ENCODE results near the gene SMCO2. TPM values are rescaled to one million over a fixed set of nuclear protein-coding genes. Genes with fewer than 3 reads are reported as not detected.

The SMCO2 gene
- total RNA-seq, 1 donor from 2014 or later, result not detected

- TF ChIP-seq, protein P1, sequence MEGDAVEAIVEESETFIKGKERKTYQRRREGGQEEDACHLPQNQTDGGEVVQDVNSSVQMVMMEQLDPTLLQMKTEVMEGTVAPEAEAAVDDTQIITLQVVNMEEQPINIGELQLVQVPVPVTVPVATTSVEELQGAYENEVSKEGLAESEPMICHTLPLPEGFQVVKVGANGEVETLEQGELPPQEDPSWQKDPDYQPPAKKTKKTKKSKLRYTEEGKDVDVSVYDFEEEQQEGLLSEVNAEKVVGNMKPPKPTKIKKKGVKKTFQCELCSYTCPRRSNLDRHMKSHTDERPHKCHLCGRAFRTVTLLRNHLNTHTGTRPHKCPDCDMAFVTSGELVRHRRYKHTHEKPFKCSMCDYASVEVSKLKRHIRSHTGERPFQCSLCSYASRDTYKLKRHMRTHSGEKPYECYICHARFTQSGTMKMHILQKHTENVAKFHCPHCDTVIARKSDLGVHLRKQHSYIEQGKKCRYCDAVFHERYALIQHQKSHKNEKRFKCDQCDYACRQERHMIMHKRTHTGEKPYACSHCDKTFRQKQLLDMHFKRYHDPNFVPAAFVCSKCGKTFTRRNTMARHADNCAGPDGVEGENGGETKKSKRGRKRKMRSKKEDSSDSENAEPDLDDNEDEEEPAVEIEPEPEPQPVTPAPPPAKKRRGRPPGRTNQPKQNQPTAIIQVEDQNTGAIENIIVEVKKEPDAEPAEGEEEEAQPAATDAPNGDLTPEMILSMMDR (IDR thresholded peaks at IDR 0.05; ENCODE audit: unreplicated experiment), result no peak
- peaks cover 15% of the 10 kb centered on the region for H3K4me1 Mint-ChIP-seq
- H3K27ac Mint-ChIP-seq, result no peak overlapping the region
Measured at GRCh38 chr12:27472604-27473003, 26.1 kb downstream of the SMCO2 start.

GRCh38 chr12:27474344-27474743, 27.8 kb downstream of the SMCO2 start:
- TF ChIP-seq, protein P1 (IDR thresholded peaks at IDR 0.05; ENCODE audit: unreplicated experiment), result no peak
- Mint-ChIP-seq H3K4me1 (peaks cover 11% of the 10 kb centered on the region), H3K27ac (no peak overlapping the region)

More at GRCh38 chr12:27472604-27473003, 26.1 kb downstream of the SMCO2 start:
- Mint-ChIP-seq H3K9me3 (peaks cover 32% of the 10 kb centered on the region), H3K4me3 (no peak overlapping the region), H3K36me3 (peaks cover 12% of the 10 kb centered on the region), H3K27me3 (ENCODE audit: low read depth) (no peaks in the 10 kb centered on the region)
- no peak for DNase-seq (ENCODE audit: low spot score in 2 of 2, unreplicated experiment in 2 of 2)

GRCh38 chr12:27477049-27477448, 30.5 kb downstream of the SMCO2 start:
- H3K4me1 Mint-ChIP-seq, result peaks cover 2% of the 10 kb centered on the region
- TF ChIP-seq, protein P1 (IDR thresholded peaks at IDR 0.05; ENCODE audit: unreplicated experiment), result no peak
- no peak for DNase-seq (ENCODE audit: low spot score in 2 of 2, unreplicated experiment in 2 of 2)
- peaks cover 17% of the 10 kb centered on the region for H3K36me3 Mint-ChIP-seq
- no peak overlapping the region for H3K27ac Mint-ChIP-seq
- peaks cover 47% of the 10 kb centered on the region for H3K9me3 Mint-ChIP-seq
- H3K27me3 Mint-ChIP-seq (ENCODE audit: low read depth), result no peaks in the 10 kb centered on the region
- no peak overlapping the region for H3K4me3 Mint-ChIP-seq

More at GRCh38 chr12:27474344-27474743, 27.8 kb downstream of the SMCO2 start:
- peaks cover 38% of the 10 kb centered on the region for H3K9me3 Mint-ChIP-seq
- no peak for DNase-seq (ENCODE audit: low spot score in 2 of 2, unreplicated experiment in 2 of 2)
- H3K27me3 Mint-ChIP-seq (ENCODE audit: low read depth), result no peaks in the 10 kb centered on the region
- H3K4me3 Mint-ChIP-seq, result no peak overlapping the region
- H3K36me3 Mint-ChIP-seq, result peaks cover 17% of the 10 kb centered on the region

- Mint-ChIP-seq H3K27me3 (ENCODE audit: low read depth) (no peaks in the 10 kb centered on the region), H3K36me3 (peaks cover 17% of the 10 kb centered on the region), H3K4me1 (no peaks in the 10 kb centered on the region), H3K9me3 (peaks cover 47% of the 10 kb centered on the region), H3K27ac (no peak overlapping the region), H3K4me3 (no peak overlapping the region)
- no peak for DNase-seq (ENCODE audit: low spot score in 2 of 2, unreplicated experiment in 2 of 2)
- TF ChIP-seq, protein P1 (IDR thresholded peaks at IDR 0.05; ENCODE audit: unreplicated experiment), result no peak
Measured at GRCh38 chr12:27478949-27479348, 32.4 kb downstream of the SMCO2 start.

GRCh38 chr12:27480016-27480415, 33.5 kb downstream of the SMCO2 start:
- DNase-seq (ENCODE audit: low spot score in 2 of 2, unreplicated experiment in 2 of 2), result no peak
- H3K27ac Mint-ChIP-seq, result no peak overlapping the region
- no peaks in the 10 kb centered on the region for H3K27me3 Mint-ChIP-seq (ENCODE audit: low read depth)
- H3K4me3 Mint-ChIP-seq, result no peak overlapping the region
- peaks cover 42% of the 10 kb centered on the region for H3K9me3 Mint-ChIP-seq
- TF ChIP-seq, protein P1 (IDR thresholded peaks at IDR 0.05; ENCODE audit: unreplicated experiment), result no peak
- peaks cover 17% of the 10 kb centered on the region for H3K36me3 Mint-ChIP-seq
- H3K4me1 Mint-ChIP-seq, result no peaks in the 10 kb centered on the region

DNA sequence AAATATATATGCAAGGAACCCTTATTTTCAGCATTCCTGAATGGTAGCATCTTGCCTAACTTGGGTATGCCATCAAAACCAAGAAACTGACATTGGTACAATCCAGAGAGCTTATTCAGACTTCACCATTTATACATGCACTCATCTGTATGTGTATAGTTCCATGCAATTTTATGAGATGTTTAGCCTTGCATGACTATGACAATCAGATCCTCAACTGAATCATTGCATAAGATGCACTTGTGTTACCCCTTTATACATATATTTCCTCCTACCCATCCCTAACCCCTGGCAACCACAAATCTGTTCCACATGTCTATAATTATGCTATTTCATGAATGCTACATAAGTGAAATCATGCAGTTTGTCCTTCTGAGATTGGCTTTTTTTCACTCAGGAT, 40.4 kb downstream of the SMCO2 start:
- no peaks in the 10 kb centered on the region for H3K4me1 Mint-ChIP-seq
- no peak overlapping the region for H3K4me3 Mint-ChIP-seq
- H3K27me3 Mint-ChIP-seq (ENCODE audit: low read depth), result no peaks in the 10 kb centered on the region
- H3K27ac Mint-ChIP-seq, result no peak overlapping the region
- no peaks in the 10 kb centered on the region for H3K36me3 Mint-ChIP-seq
- DNase-seq (ENCODE audit: low spot score in 2 of 2, unreplicated experiment in 2 of 2), result no peak
- TF ChIP-seq, protein P1 (IDR thresholded peaks at IDR 0.05; ENCODE audit: unreplicated experiment), result no peak
- peaks cover 20% of the 10 kb centered on the region for H3K9me3 Mint-ChIP-seq

Data from mesothelial cell of epicardium (in vitro differentiated cells).